HG03565 (cell line): ENCODE data around the gene DEGS2.

ENCODE experiments used
- ATAC-seq: cut with Tn5 transposase; IDR thresholded peaks from one replicate; pipeline ENCODE4 v1.9.1; 2021; ENCODE audit warnings: mild to moderate bottlenecking, moderate library complexity; ENCODE audit not compliant: unreplicated experiment

DEGS2 gene

DNA sequence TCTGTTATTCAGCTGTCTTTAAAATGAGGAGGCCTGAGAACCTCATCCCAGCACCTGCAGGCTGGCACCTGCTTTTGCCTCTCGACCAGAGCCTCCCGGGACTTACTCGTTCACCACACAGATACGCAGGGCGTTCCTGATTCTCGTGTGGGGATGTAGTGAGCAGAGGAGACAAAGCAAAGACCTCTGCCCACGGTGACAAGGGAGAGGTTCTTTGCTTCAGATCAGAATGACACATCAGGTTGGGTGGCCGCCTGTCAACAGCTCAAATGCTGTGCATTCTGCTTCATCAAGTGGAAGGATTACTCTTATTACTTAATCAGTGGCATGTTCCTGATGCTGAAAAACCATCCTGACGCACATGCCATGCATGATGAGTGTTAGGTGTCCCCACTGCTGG, 24.4 kb downstream of the DEGS2 start:
- ATAC-seq, result no peak

DNA sequence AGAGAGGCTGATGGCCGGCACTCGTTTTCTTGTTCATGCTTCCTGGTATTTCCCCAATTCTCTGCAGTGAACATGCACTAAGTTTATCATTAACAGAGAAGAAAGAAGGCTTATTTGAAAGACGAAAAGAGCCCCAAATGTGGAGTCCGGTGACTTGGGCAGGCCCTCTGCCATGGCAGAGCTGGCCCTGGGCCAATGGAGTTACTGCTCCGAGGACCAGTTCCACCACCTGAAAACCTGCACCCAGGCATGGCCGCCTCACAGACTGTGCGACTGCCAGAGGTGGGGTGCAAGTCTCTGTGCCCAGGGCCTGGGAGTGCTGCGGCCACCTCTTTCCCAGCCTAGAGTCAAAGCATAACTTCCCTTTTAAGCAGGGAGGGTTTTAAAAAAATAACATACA, 24.9 kb downstream of the DEGS2 start:
- ATAC-seq, result no peak

DNA sequence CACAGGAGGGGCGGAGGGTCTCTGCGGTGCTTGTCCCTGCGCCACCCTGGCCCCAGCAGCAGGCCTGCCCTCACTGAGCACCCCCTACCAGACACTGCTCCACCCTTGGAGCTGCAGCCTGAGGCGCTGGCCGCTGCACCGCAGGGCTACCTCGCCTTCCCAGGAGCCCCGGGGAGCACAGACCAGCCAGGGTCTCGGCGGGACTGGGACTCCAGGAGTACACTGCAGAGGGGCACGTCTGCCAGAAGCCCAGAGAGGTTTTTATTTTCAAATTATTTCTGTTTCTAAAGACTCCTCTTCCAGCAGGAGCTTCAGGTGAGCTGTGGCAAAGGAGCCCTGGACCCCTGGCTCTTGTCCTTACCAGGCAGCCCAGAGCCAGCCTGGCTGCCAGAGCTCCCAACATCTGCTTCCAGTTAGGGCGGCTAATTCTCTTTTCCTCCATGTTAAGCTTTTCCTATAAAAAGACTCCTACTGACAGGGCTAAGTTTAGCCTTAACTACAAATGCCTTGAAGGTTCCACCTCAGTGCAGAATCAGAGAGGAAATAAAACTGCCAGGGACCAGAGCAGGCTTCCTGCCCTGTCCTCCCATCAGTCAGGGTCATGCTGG, 26.4 kb downstream of the DEGS2 start:
- ATAC-seq, result no peak

DNA sequence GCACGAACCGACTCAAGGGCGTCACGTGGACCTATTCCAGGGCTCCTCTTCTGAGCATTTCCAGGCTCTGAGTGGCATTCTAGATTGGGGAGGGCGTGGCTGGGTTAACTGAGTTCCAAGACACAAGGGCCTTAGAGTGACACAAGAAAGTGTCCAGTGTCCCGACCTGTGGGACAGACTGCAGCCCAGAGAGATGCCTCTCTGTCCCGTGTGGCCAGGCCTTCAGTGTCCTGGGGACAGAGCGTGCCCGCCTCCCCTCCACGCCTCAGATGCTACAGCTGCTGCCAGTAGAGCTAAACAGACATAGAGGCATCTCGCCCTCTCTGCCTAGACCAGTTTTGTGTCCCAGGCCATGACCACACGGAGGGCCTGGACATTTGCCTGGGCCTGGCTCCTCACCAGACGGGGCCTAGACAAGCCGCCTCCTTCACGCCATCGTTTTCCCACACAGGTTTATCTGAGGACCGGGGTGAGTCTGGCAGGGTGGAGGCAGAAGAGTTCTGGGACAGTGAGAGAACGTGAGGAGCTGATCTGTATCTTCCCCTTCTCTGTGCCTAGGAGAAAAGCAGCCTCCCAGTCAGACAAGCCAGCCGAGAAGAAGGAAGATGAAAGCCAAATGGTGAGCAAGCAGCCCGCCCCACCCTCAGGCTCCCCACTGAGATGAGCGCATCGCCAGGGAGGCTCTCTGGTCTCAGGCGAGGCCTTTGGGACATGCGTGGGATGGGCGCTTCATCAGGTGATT, 27.1 kb downstream of the DEGS2 start:
- ATAC-seq, result no peak

DNA sequence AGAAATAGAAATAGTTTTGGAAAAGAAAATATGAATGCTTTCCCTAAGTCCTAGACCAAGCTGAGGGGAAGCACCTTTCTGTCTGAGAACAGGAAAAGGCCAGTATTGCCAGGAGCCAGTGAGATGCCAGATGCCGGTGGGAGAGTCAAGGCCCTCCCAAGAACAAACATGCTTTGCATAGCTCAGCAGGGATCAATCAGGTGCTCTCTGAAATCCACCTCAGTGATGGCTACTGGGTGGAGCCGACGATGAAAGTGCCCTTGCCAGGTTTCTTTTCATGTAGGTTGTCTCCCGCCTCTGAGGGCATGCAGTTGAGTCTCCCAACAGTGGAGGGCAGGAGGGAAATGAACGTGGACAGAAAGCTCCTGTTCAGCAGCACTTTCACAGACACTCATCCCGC, 28.3 kb downstream of the DEGS2 start:
- ATAC-seq, result no peak

DNA sequence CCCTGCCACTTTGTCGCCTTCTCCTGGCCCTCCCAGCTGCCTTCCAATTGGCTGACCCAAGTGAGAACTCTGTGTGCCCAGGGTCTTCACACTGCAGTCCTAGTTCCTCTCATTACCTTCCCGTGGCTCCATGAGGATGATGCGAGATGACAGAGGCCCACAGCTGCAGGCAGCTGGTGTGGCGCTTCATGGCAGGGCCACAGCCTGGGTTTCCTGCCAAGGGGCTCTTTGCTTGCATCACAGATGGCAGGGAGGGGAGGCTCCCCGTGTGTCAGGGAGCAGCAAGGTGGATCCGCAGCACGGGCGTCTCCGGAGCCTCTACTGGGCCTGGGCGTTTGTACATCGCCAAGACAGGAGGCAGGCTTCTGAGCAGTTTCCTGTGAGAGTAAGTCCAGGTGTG, 28.9 kb downstream of the DEGS2 start:
- no peak for ATAC-seq

DNA sequence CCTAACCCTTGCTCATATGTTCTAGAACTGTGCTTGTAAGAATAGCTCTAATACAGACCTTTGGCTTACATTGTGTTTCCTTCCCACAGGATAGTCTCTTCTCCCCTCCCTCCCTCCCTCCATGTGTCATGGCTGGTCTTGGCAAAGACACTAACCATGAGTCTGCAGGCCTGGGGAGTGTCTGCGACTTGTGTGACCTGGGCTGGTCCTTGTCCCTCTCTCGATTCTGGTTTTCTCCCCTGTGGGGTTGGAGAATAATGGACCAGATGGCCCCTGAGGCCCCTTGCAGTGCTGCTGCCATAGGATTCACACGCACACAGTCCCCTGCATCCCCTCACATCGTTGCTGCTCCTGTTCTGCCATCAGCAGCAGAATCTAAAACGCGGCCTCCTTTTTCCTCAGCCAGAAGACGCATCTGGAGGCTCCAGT, 30.3 kb downstream of the DEGS2 start:
- no peak for ATAC-seq

DNA sequence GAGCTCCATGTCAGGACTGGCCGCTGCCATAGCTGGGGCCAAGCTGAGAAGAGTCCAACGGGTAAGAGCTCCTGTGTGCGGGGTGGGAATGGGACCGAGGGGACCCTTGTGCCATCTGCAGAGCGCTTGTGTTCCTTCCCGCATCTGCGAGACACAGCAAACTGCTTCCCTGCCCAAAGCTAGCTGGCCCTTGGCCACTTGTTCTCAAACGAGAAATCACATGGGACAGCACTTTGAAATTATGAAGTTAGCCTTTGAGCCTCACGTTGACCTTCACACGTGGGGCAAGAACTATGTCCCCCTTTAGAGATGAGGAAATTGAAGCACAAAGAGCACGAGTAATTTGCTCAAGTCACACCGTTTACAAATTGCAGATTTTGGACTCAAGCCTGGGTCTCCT, 30.8 kb downstream of the DEGS2 start:
- no peak for ATAC-seq

DNA sequence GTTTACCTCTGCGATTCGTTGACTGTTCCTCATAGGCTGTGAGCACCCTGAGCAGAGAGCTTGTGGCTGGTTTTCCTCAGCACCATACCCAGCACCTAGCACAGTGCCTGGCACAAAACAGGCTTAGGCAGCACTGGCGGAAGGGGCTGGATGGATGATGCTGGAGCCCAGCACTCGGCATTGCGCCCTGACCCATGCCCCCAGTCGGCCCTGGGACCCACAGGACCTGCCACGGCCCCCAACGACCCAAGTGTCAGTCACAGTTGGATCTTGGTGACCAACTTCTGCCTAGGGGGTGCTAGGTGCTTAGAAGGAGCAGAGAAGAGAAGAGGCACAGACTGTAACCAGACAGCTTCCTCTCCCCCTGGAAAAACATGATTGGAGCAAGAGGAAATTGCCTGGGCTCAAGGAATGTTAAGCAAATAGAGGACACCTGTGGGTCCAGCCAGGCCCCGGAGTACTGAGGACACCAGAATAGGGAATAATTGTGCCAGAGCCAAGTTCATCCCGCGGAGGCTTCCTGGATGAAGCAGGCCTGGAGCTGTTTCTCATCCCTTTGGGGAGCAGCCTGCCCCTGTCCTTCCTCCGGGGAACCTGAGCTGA, 31.5 kb downstream of the DEGS2 start:
- no peak for ATAC-seq

DNA sequence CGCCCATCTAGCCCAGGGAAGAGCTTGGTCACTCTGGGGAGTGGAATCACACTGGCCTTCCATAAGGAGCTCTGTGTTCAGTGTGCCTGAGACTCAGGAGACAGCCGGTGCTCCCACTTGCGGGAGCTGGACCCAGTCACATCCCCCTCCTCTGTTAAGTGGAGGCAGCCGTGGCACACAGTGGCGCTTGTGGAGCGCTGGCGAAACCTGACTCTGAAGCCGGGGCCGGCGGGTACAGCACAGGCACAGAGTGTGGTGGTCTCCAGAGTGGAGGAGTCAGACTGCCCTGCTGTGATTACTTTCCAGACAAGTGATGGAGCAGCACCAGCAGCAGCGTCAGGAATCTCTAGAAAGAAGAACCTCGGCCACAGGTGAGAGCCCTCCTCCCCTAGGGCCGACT, 33.0 kb downstream of the DEGS2 start:
- no peak for ATAC-seq

DNA sequence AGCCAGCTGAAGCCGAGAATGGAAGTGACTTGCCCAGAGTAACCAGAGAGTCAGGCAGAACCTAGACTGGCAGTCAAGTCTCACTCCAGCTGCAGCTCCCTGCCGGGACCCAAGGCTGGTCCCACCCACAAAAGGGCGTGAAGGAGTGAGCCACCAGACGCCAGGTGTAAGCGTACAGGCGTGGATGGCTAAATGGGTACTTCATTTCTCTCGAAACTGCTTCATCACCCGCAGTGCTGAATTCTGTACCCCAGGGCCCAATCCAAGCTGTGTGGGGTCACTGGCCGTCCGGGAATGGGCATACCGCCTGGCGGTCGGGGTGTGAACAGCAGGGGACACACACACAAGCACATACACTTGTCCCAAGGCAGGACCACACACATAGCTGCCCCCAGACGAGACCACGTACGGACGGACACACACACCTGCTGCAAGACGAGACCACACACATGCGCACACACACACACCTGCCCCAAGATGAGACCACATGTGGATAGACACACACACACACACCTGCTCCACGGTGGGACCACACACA, 34.8 kb downstream of the DEGS2 start:
- ATAC-seq, result no peak

DNA sequence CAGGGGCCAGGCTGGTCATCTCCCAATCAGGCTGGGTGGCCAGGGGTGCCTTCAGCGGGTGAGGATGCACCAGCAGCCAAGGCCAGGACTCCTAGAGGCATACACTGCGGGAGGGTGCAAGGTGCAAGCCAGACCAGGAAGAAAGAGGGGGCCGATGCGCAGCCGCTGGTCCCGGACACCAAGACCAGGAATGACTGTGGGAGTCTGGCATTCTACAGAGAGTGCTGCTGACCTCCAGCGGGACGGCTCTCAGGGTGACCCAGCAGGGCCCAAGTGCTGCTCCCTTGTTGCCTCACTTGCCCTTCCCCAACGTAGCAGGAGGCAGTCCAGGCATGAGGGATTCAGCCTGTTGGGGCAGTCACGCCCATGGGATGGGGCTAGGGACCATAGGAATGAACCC, 35.8 kb downstream of the DEGS2 start:
- no peak for ATAC-seq

DNA sequence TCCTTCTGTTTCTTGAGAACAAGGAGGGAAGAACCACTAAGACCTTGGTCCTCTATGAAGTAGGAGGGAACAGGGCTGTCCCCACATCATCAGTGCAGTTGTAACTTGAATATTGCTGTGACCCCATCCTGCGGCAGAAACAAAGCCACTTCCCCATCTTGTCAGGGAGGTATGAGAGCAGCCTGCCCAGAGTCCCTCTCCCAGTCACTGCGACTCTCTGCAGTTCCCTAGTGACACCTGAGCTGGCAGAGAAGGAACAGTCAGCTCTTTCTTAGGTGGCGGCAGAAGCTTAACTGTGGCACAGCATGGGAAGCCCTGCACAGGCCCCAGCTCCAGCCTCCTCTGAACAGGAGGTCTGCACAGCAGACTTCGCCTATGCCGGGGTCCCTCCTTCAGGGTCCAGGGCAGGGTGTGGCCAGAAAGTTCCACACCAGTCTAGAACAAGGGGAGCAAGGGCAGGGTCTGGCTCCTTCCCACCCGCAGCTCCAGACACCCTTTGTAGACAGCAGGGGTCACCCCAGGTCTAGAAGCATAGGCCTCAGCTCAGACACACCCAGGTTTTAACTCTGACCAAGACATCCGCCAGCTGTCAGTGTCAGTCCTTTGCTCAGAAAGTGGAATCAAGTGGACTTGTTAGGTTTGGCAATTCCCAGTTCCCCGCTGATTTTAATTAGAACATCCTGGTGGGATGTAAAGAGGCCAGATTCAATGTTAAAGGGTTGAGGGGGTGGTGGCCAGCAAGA, 36.8 kb downstream of the DEGS2 start:
- no peak for ATAC-seq

DNA sequence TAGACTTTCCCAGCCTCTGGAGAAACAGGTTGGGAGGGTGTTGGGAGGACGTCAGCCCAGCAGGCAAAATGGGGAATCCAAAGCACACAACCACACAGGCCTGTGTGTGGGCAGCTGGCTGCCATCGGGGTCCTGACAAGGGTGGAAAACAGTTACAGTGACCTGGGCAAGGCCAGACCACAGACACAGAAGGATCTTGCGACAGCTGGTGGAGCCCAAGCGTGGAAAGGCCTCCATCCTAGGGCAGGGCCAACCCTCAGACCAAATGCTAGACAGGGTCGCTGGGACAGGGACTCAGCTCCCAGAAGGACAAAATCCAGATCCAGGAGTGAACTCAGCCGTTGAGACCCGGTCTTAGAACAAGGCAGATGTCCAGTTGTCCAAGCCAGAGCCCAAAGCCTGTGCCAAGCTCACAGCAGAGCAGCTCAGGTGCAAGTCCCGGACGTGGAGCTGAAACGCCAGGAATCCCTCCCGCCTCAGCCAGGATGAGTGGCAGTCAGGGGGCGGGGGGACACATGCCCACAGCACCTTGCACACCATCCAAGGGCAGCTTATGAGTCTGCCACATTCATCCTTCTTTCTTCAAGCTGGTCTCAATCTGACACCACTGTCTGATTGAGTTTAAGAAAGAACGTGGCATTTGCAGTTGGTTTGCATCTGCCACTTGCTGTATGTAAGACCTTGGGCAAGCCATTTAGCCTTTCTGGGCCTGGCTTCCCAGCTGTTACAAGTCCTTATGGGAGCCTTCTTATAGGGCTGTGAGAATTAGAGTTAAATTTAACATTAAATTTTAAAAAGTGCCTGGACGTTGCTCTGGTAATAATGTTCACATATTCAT, 37.6 kb downstream of the DEGS2 start:
- ATAC-seq, result no peak

DNA sequence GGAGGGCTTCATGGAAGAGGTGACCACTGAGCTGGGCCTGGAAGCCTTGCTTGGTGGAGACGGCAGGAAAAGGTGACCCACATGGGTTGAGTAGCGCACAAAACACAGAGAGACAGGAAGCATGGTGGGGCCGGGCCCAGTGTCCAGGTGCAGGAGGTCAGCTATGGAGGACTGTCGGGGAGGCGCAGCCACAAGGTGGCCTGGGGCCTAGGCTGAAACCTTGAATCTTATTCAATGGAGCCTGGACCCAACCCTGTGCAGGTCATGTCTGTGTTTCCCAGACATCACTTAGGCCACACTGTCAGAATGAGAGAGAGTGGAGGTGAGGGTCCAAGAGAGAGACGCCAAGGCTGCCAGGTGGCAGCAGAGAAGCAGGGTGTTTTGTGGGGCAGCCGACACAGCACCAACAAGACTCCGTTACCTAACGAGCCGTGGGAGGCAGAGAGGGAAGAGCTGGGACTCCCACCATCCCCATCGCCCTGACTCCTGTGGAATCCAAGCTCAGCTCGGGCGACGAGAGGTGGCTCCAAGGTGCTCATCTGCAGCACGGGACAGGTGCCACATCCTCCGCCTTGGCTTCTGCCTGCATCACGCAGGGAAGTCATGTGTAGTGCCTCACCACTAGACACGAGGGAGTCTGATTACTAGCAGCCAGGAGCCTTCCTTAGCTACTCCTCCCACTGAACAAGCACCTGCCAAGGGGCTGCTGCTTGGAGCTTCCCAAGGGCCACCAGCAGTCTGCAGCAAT, 38.7 kb downstream of the DEGS2 start:
- no peak for ATAC-seq

DNA sequence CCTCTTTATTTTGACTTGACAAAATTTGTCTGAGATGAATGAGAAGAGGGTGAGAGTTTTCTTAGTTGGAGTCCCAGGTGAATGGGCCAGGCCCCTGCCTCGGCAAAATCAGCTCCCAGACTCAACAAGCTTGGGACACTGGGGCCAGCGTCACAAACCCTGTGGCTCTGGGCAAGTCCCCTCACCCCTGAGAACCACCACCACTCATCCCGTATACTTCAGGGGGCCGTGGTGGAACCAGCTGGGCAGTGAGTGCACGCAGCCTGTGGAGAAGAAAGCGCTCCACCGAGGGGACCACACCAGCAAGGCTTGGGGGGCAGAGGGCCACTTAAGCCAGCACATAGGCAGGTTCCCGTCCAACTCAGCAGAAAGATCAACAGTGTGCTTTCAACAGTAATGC, 40.2 kb downstream of the DEGS2 start:
- ATAC-seq, result no peak

DNA sequence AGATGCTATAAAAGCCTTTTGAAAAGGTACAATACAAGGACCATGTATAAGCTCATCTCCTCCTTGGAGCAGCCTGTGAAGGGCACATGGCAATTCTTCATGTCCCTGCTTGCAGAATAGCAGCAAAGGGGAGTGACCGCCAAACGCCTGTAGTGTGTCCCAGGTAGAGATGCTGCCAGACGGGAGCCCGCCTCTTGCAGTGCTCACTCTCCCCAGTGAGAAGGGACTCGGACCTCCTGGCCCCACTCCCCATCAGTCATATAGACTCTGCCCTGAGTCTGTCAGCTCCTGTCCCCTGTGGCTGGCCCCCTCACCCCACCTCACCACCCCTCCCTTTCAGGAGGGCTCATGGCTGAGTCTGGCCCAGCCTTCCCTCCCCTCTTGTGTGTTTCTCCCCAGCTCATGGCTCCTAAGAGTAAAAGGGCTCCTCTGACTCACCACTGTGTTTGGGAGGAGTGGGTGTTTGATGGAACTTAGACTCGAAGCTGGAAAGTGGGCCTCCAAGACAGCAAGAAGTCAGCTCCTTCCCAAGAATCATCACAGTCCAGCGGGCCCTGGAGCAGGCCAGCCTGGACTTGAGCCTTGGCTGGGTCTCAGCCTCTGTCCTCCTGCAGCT, 40.9 kb downstream of the DEGS2 start:
- ATAC-seq, result no peak

DNA sequence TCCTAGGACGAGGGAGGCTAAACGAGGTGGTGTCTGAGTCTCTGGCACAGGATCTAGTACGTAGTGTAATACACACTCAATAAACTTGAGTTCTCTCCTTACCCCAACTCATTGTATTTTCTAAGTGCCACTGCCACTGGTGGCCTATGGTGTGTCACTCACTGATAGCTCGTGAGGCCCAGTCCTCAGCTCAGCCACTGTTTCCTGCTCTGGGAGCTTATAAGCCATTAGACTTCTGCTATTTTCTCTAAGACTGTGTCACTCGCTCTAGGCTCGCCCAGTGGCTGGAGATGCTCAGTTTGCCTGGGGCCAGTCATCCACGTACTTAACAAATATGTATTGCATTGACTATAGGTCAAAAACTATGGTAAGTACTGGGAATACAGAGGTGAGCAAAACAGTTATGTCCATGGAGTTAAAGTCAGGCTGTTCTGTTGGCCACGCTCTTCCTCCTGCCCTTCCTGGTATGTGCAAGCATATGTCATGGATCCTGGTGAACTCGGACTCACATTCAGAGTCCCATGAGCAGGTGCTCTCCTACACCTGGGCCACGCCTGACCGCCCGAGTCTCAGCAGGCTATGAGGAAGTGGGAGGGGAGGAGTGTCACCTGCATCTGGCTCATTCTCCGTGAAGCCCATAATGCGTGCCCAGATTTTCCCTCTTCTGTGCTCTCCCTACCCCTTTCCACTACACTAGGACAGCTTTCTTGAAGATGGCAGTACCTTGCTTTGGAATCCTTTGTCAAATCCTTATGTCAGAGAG, 41.6 kb downstream of the DEGS2 start:
- no peak for ATAC-seq

DNA sequence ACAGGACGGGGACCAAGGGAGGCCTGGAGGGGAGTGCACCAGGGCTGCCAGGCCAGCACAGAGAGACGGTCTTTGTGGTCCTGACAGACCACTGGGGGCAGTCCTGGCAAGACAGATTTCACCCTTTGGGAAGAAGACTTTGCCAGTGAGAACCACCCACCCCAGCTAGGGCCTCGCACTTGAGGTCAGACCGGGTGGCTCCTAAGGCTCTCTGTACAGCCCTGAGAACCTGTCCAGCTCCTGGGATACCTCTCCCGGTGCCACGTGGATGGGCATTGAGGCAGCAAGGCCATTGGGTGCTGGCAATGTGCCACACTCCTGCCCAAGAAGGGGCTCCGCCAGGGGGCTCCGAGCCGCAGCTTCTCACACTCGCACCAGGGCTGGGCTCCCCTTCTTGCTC, 42.4 kb downstream of the DEGS2 start:
- ATAC-seq, result no peak
